Gastroesophageal sphincter (tissue), 4 donors: ENCODE results near the gene GRWD1. TPM values are rescaled to one million over a fixed set of nuclear protein-coding genes. Genes with fewer than 3 reads are reported as not detected.

ENCODE experiments used
- ATAC-seq: fragments of 150-250 bp; one replicate; pipeline ENCODE4 v1.9.1; 2016; ENCODE audit warnings: mild to moderate bottlenecking, moderate library complexity
- H3K27ac ChIP-seq, 4 donors: fragments of 200-600 bp; sonication (generic) in 3 of 4; 1 replicate in 3 of 4; 2 replicates in 1 of 4; pipeline ENCODE4 v1.5.1; 2016 to 2019
- H3K27me3 ChIP-seq: fragments of 200-600 bp; sonication (generic); one replicate; pipeline ENCODE4 v1.5.1; 2019
- H3K36me3 ChIP-seq, 2 donors: fragments of 200-600 bp; sonication (generic); one replicate each; pipeline ENCODE4 v1.5.1; 2019; ENCODE audit warnings: control low read depth in 1 of 2
- H3K4me1 ChIP-seq, 3 donors: fragments of 200-600 bp; sonication (generic); 1 replicate in 2 of 3; 2 replicates in 1 of 3; pipeline ENCODE4 v1.5.1; 2016 to 2019; ENCODE audit warnings: control low read depth in 2 of 3
- H3K4me3 ChIP-seq, 2 donors: fragments of 200-600 bp; sonication (generic); one replicate each; pipeline ENCODE4 v1.5.1; 2019; ENCODE audit warnings: mild to moderate bottlenecking in 1 of 2, moderate library complexity in 1 of 2
- H3K9me3 ChIP-seq, 3 donors: fragments of 200-600 bp; sonication (generic); one replicate each; pipeline ENCODE4 v1.5.1; 2017 to 2019; ENCODE audit warnings: control low read depth in 2 of 3
- EP300 ChIP-seq: sonication (generic); formaldehyde crosslinking; IDR thresholded peaks from one replicate; pipeline ENCODE4 v1.6.1; 2017; ENCODE audit warnings: antibody characterized with exemption, mild to moderate bottlenecking
- POLR2A ChIP-seq, 2 donors: fragments of 450-650 bp; IDR thresholded peaks; one replicate each; pipeline ENCODE4 v1.6.1; 2017; ENCODE audit warnings: antibody characterized with exemption in 2 of 2, mild to moderate bottlenecking in 2 of 2, moderate library complexity in 1 of 2
- POLR2AphosphoS5 ChIP-seq: sonication (generic); formaldehyde crosslinking; IDR thresholded peaks from one replicate; pipeline ENCODE4 v1.6.1; 2017; ENCODE audit warnings: antibody characterized with exemption
- WGBS, 2 donors: methylation state at CpG; one replicate each; pipeline ENCODE4 v1.1.5; 2018; ENCODE audit warnings: low coverage in 1 of 2; 5-methylcytosine and 5-hydroxymethylcytosine counted together
- total RNA-seq, 4 donors: library from RNA; depleted of rRNA; stranded (reverse); fragments of >200 nt; gene quantifications; one replicate each; pipeline ENCODE4 v1.1.0, GENCODE V29; 2016
- TF ChIP-seq, protein P1 (sequence below), 4 experiments: fragments of 200-600 bp in 2 of 4; fragments of 450-650 bp in 2 of 4; sonication (generic) in 1 of 4; IDR thresholded peaks; one replicate each; pipeline ENCODE4 v1.5.1; 2017 to 2019; ENCODE audit warnings: antibody characterized with exemption in 4 of 4, mild to moderate bottlenecking in 2 of 4, moderate library complexity in 2 of 4

The GRWD1 gene
- total RNA-seq, 4 donors from 2014 or later = 28.9 to 33.1 (median 32.7) TPM

DNA sequence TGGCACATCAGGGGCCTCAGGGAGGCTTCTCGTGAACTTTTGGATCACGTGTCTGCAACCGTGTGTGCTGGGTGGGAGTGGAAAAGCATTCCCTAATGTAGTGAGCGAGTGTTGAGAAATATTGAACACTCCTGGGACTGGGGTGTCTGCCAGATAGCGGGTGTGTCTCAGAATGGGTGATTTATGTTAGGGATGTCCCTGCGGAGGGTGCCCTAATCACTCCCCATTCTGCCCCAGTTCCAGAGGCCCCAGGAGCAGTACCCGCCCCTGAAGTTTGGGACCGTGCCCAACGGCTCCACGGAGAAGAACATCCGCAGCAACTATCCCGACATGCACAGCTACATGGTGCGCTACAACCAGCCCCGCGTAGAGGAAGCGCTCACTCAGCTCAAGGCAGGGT lies 24.2 kb upstream of the GRWD1 start:
- Histone ChIP-seq H3K27ac (no peak overlapping the region), H3K9me3 (no peaks in the 10 kb centered on the region), H3K4me1 (no peaks in the 10 kb centered on the region), H3K4me3 (no peak overlapping the region), H3K27me3 (peaks cover 28% of the 10 kb centered on the region), H3K36me3 (no peaks in the 10 kb centered on the region)
- no peak for TF ChIP-seq POLR2AphosphoS5
- TF ChIP-seq, protein P1, sequence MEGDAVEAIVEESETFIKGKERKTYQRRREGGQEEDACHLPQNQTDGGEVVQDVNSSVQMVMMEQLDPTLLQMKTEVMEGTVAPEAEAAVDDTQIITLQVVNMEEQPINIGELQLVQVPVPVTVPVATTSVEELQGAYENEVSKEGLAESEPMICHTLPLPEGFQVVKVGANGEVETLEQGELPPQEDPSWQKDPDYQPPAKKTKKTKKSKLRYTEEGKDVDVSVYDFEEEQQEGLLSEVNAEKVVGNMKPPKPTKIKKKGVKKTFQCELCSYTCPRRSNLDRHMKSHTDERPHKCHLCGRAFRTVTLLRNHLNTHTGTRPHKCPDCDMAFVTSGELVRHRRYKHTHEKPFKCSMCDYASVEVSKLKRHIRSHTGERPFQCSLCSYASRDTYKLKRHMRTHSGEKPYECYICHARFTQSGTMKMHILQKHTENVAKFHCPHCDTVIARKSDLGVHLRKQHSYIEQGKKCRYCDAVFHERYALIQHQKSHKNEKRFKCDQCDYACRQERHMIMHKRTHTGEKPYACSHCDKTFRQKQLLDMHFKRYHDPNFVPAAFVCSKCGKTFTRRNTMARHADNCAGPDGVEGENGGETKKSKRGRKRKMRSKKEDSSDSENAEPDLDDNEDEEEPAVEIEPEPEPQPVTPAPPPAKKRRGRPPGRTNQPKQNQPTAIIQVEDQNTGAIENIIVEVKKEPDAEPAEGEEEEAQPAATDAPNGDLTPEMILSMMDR (IDR thresholded peaks at IDR 0.05) = no peak
- TF ChIP-seq EP300 = no peak
- TF ChIP-seq POLR2A (IDR thresholded peaks at IDR 0.05) = no peak
- peak; percentile 60 for ATAC-seq
- WGBS, 2 donors = 58 to 60% methylated on average over 3 to 11 of the region's 16 CpGs

DNA sequence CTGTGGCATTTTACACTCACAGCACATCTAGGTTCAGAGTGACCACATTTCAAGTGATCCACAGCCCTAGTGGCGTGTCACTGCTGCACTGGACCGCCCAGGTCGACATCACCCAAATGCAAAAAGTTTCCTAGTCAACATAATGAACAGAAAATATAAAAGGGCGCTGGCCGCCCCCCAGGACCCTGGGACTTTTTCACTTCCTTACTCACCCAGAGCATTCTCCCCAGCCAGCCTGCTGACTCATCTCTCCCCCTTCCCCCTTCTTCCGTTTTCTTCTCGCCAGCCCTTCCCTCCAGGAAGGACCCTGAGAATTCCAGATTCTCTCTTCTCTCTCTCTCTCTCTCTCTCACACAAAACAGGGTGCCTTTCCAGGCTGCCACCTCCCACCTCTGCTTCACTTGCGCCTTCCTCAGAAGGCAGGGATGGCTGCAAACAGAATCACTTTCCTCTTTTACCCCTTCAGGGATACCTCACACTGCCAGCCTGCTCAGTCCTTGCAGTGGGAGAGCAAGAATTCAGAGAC lies 21.0 kb upstream of the GRWD1 start:
- Histone ChIP-seq H3K27me3 (no peaks in the 10 kb centered on the region), H3K36me3 (no peaks in the 10 kb centered on the region), H3K9me3 (no peaks in the 10 kb centered on the region), H3K4me3 (no peak overlapping the region), H3K27ac (no peak overlapping the region), H3K4me1 (no peaks in the 10 kb centered on the region)
- TF ChIP-seq, protein P1 (IDR thresholded peaks at IDR 0.05) = no peak
- TF ChIP-seq POLR2AphosphoS5 (no peak), POLR2A (IDR thresholded peaks at IDR 0.05) (no peak), EP300 (no peak)
- WGBS, 2 donors = 26 to 36% methylated on average over 7 to 8 of the region's 8 CpGs
- ATAC-seq = no peak

DNA sequence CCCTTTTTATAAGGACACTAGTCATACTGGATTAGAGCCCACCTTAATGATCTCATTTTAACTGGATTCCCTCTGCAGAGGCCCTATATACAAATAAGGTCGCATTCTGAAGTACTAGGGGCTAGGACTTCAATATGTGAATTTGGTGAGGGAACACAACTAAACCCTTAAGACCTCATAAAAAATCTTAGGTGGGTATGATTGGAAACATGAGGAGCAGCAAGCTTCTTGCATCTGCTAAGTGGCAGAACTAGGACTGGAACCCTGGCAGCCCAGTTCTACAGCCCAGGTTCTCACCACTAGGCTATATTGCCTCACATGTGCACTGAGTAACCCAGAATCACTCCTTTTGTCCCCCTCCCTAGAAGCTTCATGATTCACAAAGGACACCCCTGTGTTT lies 17.1 kb upstream of the GRWD1 start:
- H3K4me1 ChIP-seq = no peaks in the 10 kb centered on the region
- H3K27me3 ChIP-seq = peaks cover 6% of the 10 kb centered on the region
- no peak for ATAC-seq
- H3K36me3 ChIP-seq = no peaks in the 10 kb centered on the region
- no peaks in the 10 kb centered on the region for H3K9me3 ChIP-seq
- no peak overlapping the region for H3K27ac ChIP-seq
- no peak overlapping the region for H3K4me3 ChIP-seq
- TF ChIP-seq, protein P1 (IDR thresholded peaks at IDR 0.05) = no peak
- TF ChIP-seq EP300 (no peak), POLR2AphosphoS5 (no peak), POLR2A (IDR thresholded peaks at IDR 0.05) (no peak)
- WGBS, 2 donors = 83% methylated on average over 1 of the region's 1 CpG; no CpG with 5 or more reads in 1 of the 2 donors

DNA sequence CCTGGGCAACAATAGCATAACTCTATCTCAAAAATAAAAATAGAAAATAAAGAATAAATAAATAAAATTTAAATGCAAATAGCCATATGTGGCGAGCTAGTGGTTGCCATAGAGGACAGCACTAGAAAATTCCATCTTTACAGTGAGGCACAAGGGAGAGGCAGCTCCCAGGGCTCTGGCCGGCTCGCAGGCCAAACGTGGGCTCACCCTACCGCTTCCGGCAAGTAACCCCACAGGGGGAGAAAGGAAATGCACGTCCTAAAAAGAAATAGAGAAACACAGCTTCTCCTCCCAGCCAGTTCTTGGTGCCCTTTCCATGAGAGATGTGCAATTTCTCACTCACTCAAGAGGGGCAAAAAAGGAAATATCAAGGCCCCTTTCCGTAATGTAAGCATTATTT lies 12.4 kb upstream of the GRWD1 start:
- WGBS, 2 donors = 47 to 68% methylated on average over 6 to 8 of the region's 8 CpGs

DNA sequence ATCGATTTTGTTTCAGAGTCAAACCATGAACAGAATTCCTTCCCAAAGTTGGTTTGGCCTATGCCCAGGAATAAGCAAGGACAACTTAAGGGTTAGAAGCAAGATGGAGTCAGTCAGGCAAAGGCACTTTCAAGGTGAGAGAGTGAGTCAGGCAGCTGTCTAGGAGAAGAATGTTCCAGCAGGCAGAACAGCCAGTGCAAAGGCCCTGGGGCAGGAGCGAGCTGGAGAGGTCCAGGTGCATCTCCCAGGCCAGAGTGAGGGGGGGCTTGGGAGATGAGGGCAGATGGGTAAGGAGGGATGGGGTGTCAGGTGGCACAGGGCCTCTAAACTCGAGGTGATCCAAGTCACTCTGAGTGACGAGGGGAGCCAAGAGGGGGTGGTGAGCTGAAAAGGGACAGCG lies 9.2 kb upstream of the GRWD1 start:
- no peak overlapping the region for H3K27ac ChIP-seq
- H3K27me3 ChIP-seq = peaks cover 79% of the 10 kb centered on the region
- H3K4me1 ChIP-seq = no peaks in the 10 kb centered on the region
- no peak overlapping the region for H3K4me3 ChIP-seq
- no peak for TF ChIP-seq POLR2AphosphoS5
- TF ChIP-seq, protein P1 (IDR thresholded peaks at IDR 0.05) = no peak
- TF ChIP-seq POLR2A (IDR thresholded peaks at IDR 0.05) = no peak
- no peak for TF ChIP-seq EP300
- no peaks in the 10 kb centered on the region for H3K9me3 ChIP-seq
- no peaks in the 10 kb centered on the region for H3K36me3 ChIP-seq
- WGBS, 2 donors = 79 to 89% methylated on average over 5 of the region's 5 CpGs
- ATAC-seq = no peak

More for the DNA sequence above, 12.4 kb upstream of the GRWD1 start:
- ATAC-seq = no peak
- Histone ChIP-seq H3K4me1 (no peaks in the 10 kb centered on the region), H3K36me3 (no peaks in the 10 kb centered on the region), H3K27ac (no peak overlapping the region), H3K4me3 (no peak overlapping the region), H3K9me3 (no peaks in the 10 kb centered on the region), H3K27me3 (peaks cover 47% of the 10 kb centered on the region)
- no peak for TF ChIP-seq POLR2A (IDR thresholded peaks at IDR 0.05)
- no peak for TF ChIP-seq POLR2AphosphoS5
